Heart left ventricle (tissue), 16 donors: ENCODE measurements around the gene RAB14. TPM values are rescaled to one million over a fixed set of nuclear protein-coding genes. Genes with fewer than 3 reads are reported as not detected.

Experiments used
- ATAC-seq, 4 donors: fragments of 200-7000 bp; cut with Tn5 transposase; one replicate each; pipeline ENCODE4 v1.9.1; 2020 to 2022; ENCODE audit warnings: moderate library complexity in 4 of 4, mild to moderate bottlenecking in 3 of 4, moderate number of reproducible peaks in 1 of 4
- DNase-seq, 5 donors: peaks; one replicate each; pipeline ENCODE4 v3.0.0-alpha.2; 2020
- H3K27ac ChIP-seq, 12 donors: fragments of 200-600 bp; sonication (generic) in 4 of 12; one replicate each; pipeline versions ENCODE4 v1.5.0 to v1.8.0; 2016 to 2022; ENCODE audit warnings: mild to moderate bottlenecking in 2 of 12
- H3K27me3 ChIP-seq, 9 donors: fragments of 200-600 bp; sonication (generic) in 2 of 9; one replicate each; pipeline versions ENCODE4 v1.5.1 to v1.8.0; 2016 to 2022; ENCODE audit warnings: mild to moderate bottlenecking in 3 of 9
- H3K36me3 ChIP-seq, 9 donors: fragments of 200-600 bp; sonication (generic) in 2 of 9; one replicate each; pipeline versions ENCODE4 v1.5.0 to v1.8.0; 2018 to 2022; ENCODE audit warnings: mild to moderate bottlenecking in 2 of 9
- H3K4me1 ChIP-seq, 12 donors: fragments of 200-600 bp; sonication (generic) in 4 of 12; one replicate each; pipeline versions ENCODE4 v1.5.0 to v1.8.0; 2016 to 2022; ENCODE audit warnings: mild to moderate bottlenecking in 3 of 12
- H3K4me3 ChIP-seq, 12 donors: fragments of 200-600 bp; sonication (generic) in 4 of 12; one replicate each; pipeline versions ENCODE4 v1.5.0 to v1.8.0; 2017 to 2022; ENCODE audit warnings: mild to moderate bottlenecking in 9 of 12, moderate library complexity in 4 of 12
- H3K9me3 ChIP-seq, 12 donors: fragments of 200-600 bp; sonication (generic) in 4 of 12; one replicate each; pipeline versions ENCODE4 v1.5.0 to v1.8.0; 2016 to 2022; ENCODE audit warnings: mild to moderate bottlenecking in 1 of 12
- CTCF ChIP-seq, 12 donors: fragments of 200-600 bp; sonication (generic) in 4 of 12; IDR thresholded peaks; one replicate each; pipeline versions ENCODE4 v1.5.0 to v1.8.0; 2018 to 2022; ENCODE audit warnings: antibody characterized with exemption in 12 of 12, mild to moderate bottlenecking in 5 of 12
- POLR2A ChIP-seq, 2 donors: fragments of 450-650 bp; IDR thresholded peaks; one replicate each; pipeline ENCODE4 v1.6.1; 2017; ENCODE audit warnings: antibody characterized with exemption in 2 of 2, mild to moderate bottlenecking in 2 of 2, moderate library complexity in 2 of 2
- WGBS, 4 donors: extraction: QIAGEN DNeasy Blood & Tissue Kit in 2 of 4; methylation state at CpG; one replicate each; pipeline versions ENCODE4 v1.1.5 to v1.1.7; 2013 to 2018; 5-methylcytosine and 5-hydroxymethylcytosine counted together
- intact Hi-C, 10 donors: fragments of 100-400 bp; cut with DNase I; formaldehyde crosslinking; loops; one replicate each; pipeline versions ENCODE4 v1.11.1 to v1.14.2; 2022
- long read RNA-seq, 3 donors: library from polyadenylated mRNA; unstranded; transcript quantifications; one replicate each; pipeline ENCODE4 v2.0.0, GENCODE V29; 2020 to 2021
- polyA plus RNA-seq, 2 donors: library from polyadenylated mRNA; stranded (reverse); fragments of 200-250 nt; gene quantifications; one replicate each; pipeline ENCODE4 v1.2.3, GENCODE V29; 2013
- total RNA-seq, 9 donors: library from RNA; depleted of rRNA in 2 of 9; stranded (reverse); fragments of >200 nt in 2 of 9; fragmentation: NEBNext Ultra II Directional in 3 of 9; extraction: Animal tissue kit (Norgen Biotek cat#: 25700) in 3 of 9; gene quantifications; one replicate each; pipeline versions ENCODE4 v1.1.0 to v1.2.4, GENCODE V29; 2016 to 2023
- donor health status: ischemic (EF 13 %, LVEDD 7.1; RV severe dilation, severe dysfunction).
- donor health status: healthy with polysubstance abuse.
- donor health status: DM: no; HTN: yes; CAD: no.
- donor health status: DM: no; HTN: no; CAD: no.
- donor health status: ischemic (EF 25% LVEDD 6.9; RV normal size, moderate dysfunction).
- donor health status: ischemic (EF 25% LVEDD 5.7; RV mildly dilated, moderate dysfunction).
- donor health status: healthy.
- donor health status: DM: yes; HTN: yes; CAD: no.
- donor health status: ischemic (EF 35%, LVEDD 5.7; RV mildly dilated, moderate dysfunction).
- donor health status: nonischemic (EF 11% LVEDD 7.7; RV severe dilation, severe dysfunction).
- donor health status: DM: yes; HTN: yes; CAD: no.
- donor health status: PGD.
- donor health status: ischemic (EF 29% LVEDD 5.4; RV normal size, mild dysfunction).
- donor health status: nonischemic (EF 23%, LVEDD 6.1; RV moderate dilation, normal function).

RAB14 gene
- 10 to 100 TPM; 23.9 to 66.9 (median 51.7) TPM for total RNA-seq
- polyA plus RNA-seq: 10 to 100 TPM; 15.8 to 37.0 TPM
- long read RNA-seq, donor 1, full-length matches to known transcripts: 59 of 75 reads
- long read RNA-seq, donor 1, partial matches to known transcripts: 2 of 75 reads
- long read RNA-seq, donor 1, other reads (novel, unspliced or antisense): 14 of 75 reads
- long read RNA-seq, donor 2, full-length matches to known transcripts: 70 of 89 reads
- long read RNA-seq, donor 2, partial matches to known transcripts: 5 of 89 reads
- long read RNA-seq, donor 2, other reads (novel, unspliced or antisense): 14 of 89 reads
- long read RNA-seq, donor 3, full-length matches to known transcripts: 83 of 98 reads
- long read RNA-seq, donor 3, partial matches to known transcripts: 3 of 98 reads
- long read RNA-seq, donor 3, other reads (novel, unspliced or antisense): 12 of 98 reads

DNA sequence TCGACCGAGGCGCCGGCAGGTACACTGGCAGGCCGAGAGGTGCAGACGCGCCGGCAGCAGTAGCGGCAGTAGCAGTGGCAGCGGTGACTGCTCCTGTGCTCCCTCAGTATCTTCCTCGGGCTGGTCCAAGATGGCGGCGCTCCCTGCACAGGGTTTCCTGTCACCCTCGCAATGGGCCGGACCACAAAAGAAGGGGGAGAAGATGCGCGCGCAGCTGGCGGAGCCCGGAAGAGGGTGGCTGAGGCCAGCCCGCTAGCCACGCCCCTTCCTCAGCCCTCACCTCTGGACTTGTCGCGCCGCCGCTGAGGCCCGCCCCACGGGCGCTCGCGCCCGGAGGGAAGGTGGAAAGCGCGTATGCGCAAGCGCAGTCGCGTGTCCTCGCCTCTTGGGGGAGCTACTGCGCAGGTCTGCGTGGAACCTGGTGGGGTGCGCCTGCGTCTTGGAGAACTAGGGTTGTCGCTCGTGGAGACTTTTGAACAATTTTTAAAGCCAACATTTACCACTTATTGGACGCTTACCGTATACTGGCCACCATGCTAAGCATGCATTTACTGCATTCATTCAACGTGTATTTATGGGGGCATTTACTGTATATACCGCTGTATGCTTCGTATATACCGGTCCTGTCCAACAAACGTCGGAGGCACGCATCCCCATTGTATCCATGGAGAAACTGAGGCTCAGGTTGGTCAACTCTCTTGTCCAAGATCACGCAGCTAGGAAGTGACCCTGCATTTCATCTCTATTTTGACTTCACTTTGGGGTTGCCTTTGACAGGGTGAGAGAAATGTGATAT is at the start of gene RAB14:
Gene RAB14, minus strand, starts transcription at position 132 of the 796 bp plus-strand sequence. CDS start 8,457 bp downstream, outside the sequence.
- Histone ChIP-seq H3K27ac (peak within 1 kb of the TSS; percentile 79 to 98 (median 94)), H3K4me1 (peaks cover 8 to 48% (median 39%) of the 10 kb centered on the region in 12 donors), H3K36me3 (no peaks in the 10 kb centered on the region), H3K4me3 (peak within 1 kb of the TSS; percentile 79 to 96 (median 90)), H3K9me3 (no peaks in the 10 kb centered on the region), H3K27me3 (no peaks in the 10 kb centered on the region)
- ATAC-seq: peak; percentile 95 to 98 (median 98)
- peak; percentile 100 for DNase-seq
- peak; percentile 49 to 85 (median 68) for TF ChIP-seq CTCF (IDR thresholded peaks at IDR 0.05)
- peak in 1 of 2 donors; percentile 68 for TF ChIP-seq POLR2A (IDR thresholded peaks at IDR 0.05)
- WGBS, 4 donors: 2 to 4% (median 4%) methylated on average over 43 to 55 of the region's 55 CpGs
- intact Hi-C loops: no loop called here

DNA sequence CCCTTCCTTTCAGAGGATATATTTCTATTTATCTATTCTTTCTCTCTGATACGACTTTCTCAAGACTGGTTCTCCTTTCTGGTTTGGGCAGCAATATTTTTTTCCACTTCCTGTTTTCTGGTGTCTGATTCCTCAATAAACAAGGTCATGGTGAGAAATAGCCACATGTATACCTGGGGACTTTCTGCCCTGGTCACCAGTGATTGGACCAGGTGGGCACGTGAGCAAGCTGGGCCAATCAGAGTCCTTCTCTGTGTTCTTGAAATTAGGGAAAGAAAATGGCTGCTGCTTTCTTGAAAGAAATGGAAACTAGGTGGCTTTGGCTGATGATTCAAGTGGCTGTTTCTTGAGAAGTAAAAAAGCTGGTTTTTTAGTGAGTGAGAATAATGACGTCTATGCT is 47.9 kb upstream of the RAB14 start:
- Histone ChIP-seq H3K36me3 (no peaks in the 10 kb centered on the region), H3K4me3 (no peak overlapping the region), H3K4me1 (peaks cover 0 to 46% (median 0%) of the 10 kb centered on the region in 12 donors), H3K9me3 (peaks cover 0 to 3% (median under 1%) of the 10 kb centered on the region in 12 donors), H3K27me3 (no peaks in the 10 kb centered on the region), H3K27ac (peak overlapping the region in 1 of 12 donors; percentile 49)
- DNase-seq: no peak
- ATAC-seq: peak in 1 of 4 donors; percentile 36
- TF ChIP-seq CTCF (IDR thresholded peaks at IDR 0.05): no peak
- no peak for TF ChIP-seq POLR2A (IDR thresholded peaks at IDR 0.05)
- WGBS, 4 donors: 82 to 91% (median 90%) methylated on average over 3 of the region's 3 CpGs
- intact Hi-C loops: no loop called here

DNA sequence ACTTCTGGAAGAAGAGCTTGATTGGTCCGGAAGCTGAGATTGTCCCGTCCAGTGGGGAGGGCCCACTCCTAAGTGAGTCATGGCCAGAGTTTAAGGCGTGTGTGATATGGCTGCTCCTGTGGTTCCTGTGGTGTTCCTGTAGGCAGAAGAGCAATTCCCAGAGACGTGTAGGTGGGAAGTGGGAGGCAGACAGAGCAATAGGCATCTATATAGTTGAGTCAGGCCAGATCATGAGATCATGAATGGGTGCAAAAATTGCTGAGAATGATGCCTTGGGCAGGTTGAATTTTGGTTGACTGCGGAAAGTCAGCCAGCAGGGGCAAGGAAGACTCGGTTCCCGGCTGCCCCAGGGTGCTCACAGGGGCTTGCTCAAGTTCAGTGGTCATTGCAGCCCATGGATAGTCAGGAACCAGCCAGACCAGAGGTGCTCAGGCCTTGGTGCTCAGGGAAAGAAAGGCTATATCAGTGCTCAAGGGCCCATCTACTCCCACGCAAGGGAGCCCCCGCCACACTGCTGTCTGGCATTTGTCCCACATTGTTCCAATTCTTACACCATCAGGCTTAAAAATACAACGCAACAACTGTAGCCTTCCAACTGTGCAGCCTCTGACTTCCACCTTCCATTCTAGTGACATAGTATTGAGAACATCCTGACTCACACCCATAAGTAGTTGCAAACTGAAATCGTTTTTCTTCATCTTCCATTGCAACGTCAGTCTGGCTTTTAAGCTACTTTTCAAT is 45.3 kb upstream of the RAB14 start:
- Histone ChIP-seq H3K4me1 (peaks cover 0 to 22% (median 0%) of the 10 kb centered on the region in 12 donors), H3K4me3 (no peak overlapping the region), H3K27ac (peak overlapping the region in 5 of 12 donors; percentile 19 to 51 (median 29)), H3K9me3 (peaks cover 0 to 12% (median 6%) of the 10 kb centered on the region in 12 donors), H3K36me3 (no peaks in the 10 kb centered on the region), H3K27me3 (no peaks in the 10 kb centered on the region)
- intact Hi-C loops: no loop called here
- DNase-seq (peak in 2 of 5 donors; percentile 36 to 42), ATAC-seq (peak; percentile 36 to 87 (median 77))
- WGBS, 4 donors: 61 to 64% (median 62%) methylated on average over 12 of the region's 12 CpGs
- TF ChIP-seq CTCF (IDR thresholded peaks at IDR 0.05) (no peak), POLR2A (IDR thresholded peaks at IDR 0.05) (no peak)
